GM23248 (cell line): ENCODE results near the gene CLEC14A.

Experiments
- EZH2 ChIP-seq: fragments of 200-600 bp; sonication (generic); IDR thresholded peaks from 2 replicates; pipeline ENCODE4 v1.6.1; 2018; ENCODE audit warnings: antibody characterized with exemption, mild to moderate bottlenecking; ENCODE audit not compliant: insufficient read depth, poor library complexity, severe bottlenecking
- EZH2phosphoT487 ChIP-seq: fragments of 200-600 bp; sonication (generic); IDR thresholded peaks from 2 replicates; pipeline ENCODE4 v1.6.1; 2018; ENCODE audit warnings: antibody characterized with exemption, moderate library complexity, mild to moderate bottlenecking, low read depth; ENCODE audit not compliant: insufficient read depth

DNA sequence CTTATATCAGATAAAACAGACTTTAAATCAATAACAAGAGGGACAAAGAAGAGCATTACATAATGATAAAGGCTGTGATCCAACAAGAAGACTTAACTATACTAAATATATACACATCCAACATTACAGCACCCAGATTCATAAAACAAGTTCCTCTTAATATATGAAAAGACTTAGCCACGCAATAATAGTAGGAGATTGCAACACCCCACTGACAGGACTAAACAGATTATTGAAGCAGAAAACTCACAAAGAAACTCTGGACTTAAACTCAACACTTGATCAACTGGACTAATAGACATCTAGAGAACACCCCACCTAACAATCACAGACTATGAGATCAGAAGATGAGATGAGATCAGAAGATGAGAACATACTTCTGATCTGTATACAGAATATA is 5.7 kb upstream of the CLEC14A start:
- no peak for TF ChIP-seq EZH2phosphoT487
- TF ChIP-seq EZH2, result no peak
